Activated gamma-delta T cell treated with anti-CD3 and anti-CD28 coated beads, Interleukin-2, amount 50 U/mL, for 16 hours (primary cell): Measurements from ENCODE around the gene TPK1.
"Not testable (repeated sequence)": the region's sequence is repeated elsewhere in the genome, so short reads cannot be mapped to it uniquely, and the experiment has no call there.

Source experiments
- DNase-seq: peaks from one replicate; pipeline ENCODE4 v3.0.0-alpha.2; 2020; ENCODE audit warnings: low read depth

The TPK1 gene

DNA sequence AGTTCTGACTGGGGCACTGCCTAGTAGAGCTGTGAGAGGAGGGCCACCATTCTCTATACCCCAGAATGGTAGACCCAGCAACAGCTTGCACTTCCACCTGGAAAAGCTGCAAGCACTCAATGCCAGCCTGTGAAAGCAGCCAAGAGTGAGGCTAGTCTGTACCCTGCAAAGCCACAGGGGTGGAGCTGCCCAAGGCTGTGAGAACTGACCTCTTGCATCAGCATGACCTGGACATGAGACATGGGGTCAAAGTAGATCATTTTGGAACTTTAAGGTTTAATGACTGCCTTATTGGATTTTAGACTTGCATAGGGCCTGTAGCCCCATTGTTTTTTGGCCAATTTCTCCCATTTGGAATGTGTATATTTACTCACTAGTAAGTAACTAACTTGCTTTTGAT lies 206.3 kb downstream of the TPK1 start:
- no peak for DNase-seq

DNA sequence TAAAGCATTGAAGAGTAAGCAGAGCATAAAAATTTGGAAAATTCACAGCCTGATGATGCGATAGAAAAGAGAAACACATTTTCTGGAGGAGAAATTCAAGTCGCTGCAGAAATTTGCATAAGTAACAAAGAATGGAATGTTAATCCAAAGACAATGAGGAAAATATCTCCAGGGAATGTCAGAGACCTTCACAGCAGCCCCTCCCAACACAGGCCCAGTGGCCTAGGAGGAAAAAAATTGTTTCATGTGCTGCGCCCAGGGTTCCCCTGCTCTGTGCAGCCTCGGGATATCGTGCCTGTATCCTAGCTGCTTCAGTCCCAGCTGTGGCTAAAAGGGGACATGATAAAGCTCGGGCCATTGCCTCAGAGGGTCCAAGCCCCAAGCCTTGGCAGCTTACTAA lies 206.8 kb downstream of the TPK1 start:
- no peak for DNase-seq

DNA sequence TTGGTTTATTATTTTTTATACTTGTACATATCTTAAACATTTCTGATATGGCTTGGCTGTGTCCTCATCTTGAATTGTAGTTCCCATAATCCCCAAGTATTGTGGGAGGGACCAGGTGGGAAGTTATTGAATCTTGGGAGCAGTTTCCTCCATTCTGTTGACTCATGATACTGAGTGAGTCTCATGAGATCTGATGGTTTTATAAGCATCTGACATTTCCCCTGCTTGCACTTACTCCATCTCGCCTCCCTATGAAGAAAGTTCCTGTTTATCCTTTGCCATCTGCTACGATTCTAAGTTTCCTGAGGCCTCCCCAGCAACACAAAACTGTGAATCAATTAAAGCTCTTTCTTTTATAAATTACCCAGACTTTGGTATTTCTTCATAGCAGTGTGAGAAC lies 207.7 kb downstream of the TPK1 start:
- no peak for DNase-seq

DNA sequence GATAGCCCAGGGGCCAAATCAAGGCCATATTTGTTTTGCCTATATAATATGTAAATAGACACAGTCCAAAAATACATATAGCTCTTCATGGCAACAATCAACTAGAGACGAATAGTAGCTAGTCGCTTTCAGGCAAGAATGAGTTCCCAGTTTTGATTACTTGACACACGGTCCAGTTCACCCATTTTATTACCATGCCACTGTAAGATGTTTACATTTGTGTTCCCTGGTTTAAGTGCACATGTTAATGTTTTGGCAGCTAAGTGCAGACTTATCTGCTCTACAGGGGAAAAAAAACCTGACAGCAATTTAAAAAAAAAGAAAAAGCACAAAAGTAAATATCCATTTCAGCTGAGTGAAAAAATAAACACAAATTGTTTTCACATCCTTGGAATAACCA lies 213.1 kb downstream of the TPK1 start:
- no peak for DNase-seq

DNA sequence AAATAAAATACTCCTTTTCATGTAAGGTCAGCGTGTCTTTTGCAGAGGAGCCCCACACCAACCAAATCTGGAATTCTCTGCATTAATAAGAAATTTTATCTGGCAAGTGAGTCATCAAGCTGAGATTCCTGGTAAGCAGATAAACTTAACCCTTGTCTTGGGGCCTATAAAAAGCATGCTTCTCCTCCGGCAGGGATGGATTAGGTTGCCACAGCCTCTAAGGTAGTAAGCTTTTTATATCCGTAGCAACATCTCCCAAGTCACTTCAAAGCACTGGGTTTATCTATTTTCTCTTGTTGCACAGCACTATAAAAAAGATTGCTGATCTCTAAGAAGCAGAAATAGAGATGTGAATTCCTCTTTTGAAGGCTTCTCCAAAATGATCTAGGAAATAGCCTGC lies 229.6 kb downstream of the TPK1 start:
- no peak for DNase-seq

DNA sequence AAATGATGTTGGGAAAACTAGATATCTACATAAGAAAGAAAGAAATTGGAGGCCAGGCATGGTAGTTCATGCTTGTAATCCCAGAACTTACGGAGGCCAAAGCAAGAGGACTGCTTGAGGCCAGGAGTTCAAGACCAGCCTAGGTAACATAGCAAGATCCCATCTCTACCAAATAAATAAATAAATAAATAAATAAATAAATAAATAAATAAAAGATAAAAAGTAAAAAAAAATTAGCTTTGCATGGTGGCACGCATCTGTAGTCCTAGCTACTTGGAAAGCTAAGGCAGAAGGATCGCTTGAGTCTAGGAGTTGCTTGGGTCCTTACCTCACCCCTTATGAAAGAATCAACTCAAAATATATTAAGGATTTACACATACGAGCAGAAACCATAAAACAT lies 238.9 kb downstream of the TPK1 start:
- DNase-seq, result no peak

DNA sequence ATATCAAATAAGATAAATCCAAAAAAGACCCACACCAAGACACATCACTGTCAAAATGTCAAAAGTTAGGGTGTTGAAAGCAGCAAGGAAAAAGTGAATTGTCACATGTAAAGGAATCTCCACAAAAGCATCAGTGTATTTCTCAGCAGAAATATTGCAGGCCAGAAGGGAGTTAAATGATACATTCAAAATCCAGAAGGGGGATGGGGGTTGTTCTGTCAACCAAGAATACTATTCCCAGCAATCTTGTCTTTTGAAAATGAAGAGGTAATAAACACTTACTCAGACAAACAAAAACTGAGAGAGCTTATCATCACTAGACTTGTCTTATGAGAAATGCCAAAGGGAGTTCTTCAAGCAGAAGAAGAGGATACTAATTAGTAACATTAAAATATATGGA lies 241.3 kb downstream of the TPK1 start:
- no peak for DNase-seq

DNA sequence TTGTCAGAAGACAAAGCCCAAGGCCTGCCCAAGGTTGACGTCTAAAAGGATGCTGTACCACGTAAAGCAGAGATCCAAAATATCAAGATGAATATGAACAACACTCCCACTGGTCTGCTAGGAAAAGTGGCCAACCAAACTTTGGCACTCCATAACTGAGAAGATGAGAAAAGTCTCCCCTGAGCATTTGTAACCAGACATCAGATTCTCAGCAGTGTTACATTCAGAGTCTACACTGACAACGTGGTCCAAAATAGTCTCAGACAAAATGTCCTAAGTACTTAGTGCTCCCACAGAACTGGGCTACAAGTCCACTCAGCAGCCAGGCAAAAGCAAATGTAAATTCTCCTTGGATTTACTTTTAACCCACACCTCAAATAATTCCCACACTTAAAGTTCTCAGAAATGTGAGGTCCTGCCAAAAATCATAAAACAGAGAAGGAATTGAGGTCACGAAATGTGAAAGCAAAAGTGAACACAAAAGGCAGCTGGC lies 247.2 kb downstream of the TPK1 start:
- DNase-seq, result no peak

DNA sequence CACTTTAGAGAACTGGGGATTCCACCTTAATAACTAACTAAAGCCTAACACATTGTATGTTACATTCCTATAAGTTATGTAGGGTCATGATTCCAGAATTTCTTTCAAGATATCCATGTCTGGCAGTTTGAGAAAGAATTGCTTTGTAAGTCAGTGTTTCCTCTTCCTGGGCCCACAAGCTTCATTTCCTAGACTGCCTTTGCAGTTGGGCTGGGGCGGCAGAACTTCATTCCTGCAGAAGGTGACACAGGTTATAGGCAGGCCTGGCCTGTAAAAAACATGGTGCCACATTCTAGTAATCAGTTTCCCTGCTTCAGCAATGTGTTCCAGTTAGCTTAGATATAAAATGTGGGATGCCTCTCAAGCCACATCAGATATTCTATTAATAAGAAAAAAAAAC lies 248.2 kb downstream of the TPK1 start:
- no peak for DNase-seq

DNA sequence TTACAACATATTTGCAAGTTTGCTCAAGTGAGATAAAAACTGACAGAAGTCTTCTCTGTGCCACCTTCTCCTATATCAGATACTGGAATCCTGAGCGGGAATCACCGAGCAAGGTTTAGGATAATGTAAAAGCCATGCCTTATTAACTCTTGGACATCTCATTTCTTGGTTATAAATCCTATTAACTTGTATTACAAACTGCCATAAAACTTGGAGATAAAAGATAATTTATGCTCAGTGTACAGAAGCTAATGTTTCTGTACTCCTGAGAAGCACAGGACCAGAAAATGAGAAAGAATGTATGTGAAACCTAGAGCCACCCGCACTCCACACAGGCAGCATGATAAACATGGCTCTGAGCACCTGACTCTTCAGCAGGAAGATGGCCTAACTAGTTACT lies 251.1 kb downstream of the TPK1 start:
- no peak for DNase-seq

DNA sequence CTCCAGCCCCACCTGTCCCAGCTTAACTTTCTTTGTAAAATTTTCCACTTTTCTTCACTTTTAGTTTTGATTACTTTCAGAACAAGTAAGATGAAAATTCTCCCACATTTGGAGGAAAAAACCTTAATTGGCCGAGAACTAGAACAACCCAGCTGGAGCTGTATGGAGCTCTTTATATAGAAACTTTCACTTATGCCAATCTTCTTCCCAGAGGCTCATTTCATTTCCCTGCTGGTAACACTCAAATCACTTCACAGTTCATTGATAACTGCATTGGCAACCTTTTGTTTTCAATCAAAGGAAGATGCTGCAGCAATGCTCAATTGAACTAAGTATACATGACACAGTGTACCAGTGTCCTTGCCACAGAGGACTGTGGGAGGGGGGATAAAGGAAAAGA lies 256.2 kb downstream of the TPK1 start:
- no peak for DNase-seq

DNA sequence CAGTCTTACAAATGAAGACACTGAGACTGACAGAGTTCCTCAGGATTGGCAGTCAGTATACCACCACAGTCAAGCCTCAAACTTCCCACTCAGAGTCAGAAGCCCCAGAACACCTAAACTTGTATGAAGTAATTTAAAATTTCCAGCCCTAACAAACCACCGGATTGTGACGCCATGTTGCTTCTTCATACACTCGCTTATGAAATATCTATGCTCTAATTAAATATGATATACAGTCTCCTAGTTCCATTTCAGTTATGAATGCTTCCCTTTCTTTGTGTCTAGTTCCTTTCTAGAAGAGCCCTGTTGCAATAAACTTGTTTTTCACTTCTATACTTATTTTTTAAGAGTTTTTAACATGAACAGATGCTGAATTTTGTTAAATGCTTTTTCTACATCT lies 260.4 kb downstream of the TPK1 start:
- no peak for DNase-seq

DNA sequence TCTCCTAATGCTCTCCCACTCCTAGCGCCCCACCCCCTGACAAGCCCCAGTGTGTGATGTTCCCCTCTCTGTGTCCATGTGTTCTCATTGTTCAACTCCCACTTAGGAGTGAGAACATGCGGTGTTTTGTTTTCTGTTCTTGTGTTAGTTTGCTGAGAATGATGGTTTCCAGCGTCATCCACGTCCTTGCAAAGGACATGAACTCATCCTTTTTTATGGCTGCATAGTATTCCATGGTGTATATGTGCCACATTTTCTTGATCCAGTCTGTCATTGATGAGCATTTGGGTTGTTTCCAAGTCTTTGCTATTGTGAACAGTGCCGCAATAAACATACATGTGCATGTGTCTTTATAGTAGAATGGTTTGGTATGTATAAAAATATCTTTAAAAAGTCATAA lies 261.1 kb downstream of the TPK1 start:
- not testable (repeated sequence) for DNase-seq

DNA sequence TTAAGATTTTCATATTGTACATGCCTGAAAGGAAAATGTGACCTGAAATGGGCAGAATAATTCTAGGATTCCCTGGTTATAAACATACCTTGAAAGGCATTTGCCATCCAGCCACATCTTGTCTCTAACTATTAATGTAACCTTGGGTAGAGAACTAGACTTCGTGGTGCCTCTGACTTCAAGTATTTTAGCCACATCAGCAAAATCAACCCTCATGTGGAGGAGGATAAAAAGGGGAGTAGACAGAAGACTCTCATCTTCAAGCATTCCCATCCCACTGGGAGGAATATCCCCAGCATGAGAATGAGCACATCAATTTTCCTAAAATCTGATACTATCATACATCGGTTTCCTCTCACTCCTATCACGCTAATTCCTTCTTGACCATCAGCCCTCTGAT lies 267.6 kb downstream of the TPK1 start:
- DNase-seq, result no peak

DNA sequence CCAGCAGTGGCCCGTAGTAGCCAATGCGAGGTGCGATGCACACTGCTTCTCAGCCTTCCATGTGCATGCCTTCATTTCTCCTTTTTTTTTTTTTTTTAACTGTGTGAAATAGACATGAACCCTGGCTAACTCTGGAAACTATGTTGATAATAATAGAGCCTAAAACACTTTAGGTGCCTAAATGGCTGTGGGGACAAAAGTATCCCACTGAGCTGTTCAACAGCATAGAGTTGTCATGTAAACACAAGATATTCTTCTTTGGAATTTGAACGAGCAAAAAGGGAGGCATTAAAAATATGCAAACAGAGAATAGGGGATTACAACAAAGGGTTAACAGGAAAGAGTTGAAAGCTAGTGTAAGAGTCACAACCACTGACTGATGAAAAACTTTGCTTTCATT lies 270.3 kb downstream of the TPK1 start:
- no peak for DNase-seq

DNA sequence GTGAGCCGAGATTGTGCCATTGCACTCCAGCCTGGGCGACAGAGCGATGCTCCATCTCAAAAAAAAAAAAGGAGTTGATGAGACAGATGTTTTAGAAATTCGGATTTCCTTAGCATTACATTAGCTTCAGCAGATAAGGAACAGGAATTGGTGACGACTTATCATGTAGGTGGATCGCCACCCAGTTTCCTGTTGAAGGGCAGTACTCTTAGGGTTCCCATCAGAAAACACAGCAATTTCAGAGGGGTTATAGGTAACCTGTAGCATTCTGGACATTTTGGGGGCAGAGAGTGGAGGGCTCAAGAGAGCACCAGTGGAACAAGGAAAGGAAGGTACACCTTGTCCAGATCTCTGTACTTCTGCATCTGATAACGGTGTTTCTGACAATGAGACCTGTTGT lies 286.0 kb downstream of the TPK1 start:
- no peak for DNase-seq

DNA sequence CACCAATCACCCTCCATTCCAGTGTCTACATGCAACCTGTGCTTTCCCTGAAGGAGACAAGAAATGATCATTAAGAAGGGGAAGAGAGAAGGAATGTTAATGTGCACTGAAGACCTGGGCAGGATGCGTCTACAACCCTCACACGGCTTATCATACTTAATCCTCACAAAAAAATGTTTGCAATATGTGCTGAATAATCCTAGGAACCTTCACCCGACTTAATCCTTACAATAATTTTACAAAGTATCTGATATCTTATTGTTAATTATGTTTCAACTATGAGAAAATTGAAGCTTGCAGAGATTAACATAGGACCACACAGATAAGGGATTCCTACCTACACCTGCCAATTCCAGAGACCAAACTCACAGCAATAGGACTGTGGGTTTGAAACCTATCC lies 287.3 kb downstream of the TPK1 start:
- DNase-seq, result no peak

DNA sequence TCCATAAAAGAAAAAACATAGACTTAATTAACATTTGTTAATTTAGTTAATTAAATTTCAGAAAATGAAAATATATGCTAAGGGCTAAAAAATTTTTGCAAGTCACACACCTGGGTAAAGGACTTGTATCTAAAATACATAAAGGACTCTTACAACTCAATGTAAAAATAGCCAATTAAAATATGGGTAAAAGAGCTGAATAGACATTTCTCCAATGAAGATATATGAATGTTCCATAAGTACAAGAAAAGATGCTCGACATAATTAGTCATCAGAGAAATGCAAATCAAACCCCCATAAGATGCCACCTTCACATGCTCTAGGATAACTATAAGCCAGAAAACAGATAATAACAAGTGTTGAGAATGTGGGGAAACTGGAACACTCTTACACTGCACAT lies 288.0 kb downstream of the TPK1 start:
- DNase-seq, result no peak

DNA sequence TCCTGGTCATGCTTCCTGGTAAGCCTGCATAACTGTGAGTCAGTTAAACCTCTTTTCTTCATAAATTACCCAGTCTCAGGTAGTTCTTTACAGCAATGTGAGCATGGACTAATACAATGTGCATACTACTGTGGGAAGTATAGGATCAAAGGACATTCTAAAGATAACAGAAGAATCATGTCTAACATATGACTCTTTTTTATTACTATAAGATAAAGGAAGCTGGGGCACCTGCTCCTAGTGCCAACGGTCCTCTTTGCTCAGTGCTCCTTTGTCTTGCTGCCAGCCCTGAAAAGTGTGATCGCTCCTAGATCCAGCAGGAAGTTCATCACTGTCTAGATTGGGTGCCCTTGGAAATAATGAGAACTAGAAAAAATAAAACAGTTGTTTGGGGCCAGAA lies 289.1 kb downstream of the TPK1 start:
- DNase-seq, result no peak

DNA sequence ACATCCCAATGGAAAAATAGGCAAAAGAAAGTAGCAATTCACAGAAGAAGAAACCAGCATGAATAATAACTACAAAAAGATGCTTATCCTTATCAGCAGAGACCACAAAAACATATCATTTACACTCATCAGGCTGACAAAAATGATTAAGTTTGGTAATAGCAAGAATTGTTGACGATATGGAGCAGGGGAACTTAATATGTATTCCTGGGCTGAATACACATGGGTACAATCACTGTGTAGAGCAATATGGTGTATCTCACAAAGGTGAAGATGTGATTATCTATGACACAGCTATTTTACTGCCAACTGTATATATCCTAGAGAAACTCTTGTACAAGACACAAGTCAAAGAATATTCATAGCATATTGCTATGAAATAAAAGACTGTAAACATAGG lies 290.5 kb downstream of the TPK1 start:
- DNase-seq, result no peak

DNA sequence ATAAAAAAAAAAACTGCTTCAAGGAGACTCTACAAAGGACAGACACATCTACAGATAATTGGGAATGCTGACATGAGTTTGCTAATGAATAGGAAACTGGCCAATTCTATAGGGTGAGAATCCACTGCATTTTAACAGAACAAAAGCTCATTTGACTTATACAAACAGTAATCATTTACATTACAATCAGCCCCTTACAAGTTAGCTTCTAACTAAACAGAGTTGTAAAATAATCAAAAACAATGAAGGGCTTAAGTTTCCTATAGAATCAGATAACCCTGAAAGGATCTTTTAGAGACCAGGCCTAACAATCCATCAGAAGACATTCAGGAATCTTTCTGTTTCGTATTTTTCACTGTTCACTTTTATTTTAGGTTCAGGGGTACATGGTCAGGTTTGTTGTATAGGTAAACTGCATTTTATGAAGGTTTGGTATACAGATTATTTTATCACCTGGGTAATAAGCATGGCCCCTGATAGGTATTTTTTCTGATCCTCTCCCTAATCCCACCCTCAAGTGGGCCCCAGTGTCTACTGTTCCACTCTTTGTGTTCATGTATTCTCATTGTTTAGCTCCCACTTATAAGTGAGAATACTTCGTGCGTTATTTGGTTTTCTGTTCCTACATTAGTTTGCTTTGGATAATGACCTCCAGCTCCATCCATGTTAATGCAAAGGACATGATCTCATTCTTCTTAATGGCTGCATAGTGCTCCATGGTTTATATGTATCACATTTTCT lies 301.0 kb downstream of the TPK1 start:
- no peak for DNase-seq

DNA sequence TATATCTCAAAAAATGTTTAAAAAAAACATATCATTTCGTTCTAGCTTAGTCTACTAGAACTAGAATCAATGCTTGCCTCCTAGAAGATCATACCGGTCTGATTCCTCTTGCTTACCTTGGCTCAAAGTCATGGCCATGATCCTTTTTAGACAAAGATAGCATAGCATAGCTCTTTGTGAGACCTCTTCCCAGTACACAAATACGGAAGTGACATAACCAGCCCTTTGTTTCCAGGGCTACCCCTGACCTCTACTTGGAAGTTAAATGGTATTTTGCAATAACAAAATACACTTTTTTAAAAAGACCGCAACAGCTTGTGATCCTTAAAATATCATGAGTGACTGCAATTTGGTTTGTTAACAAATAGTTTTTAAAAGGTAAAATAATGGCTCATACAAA lies 301.7 kb downstream of the TPK1 start:
- no peak for DNase-seq

DNA sequence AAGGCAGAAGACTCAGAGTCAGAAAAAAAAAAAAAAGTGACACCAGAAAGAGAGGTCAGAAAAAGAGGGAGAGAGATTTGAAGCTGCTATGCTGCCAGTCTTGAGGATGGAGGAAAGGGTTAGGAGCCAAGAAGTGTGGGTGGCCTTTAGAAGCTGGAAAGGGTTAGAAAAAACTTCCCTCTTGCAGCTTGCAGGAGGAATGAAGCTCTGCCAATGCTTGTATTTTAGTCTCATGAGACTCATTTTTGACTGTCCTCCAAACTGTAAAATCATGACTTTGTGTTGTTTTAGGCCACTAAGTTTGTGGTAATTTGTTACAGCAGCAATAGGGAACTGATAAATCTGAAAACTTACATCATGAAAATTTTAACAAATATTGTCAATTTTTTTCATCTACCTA lies 304.7 kb downstream of the TPK1 start:
- no peak for DNase-seq

DNA sequence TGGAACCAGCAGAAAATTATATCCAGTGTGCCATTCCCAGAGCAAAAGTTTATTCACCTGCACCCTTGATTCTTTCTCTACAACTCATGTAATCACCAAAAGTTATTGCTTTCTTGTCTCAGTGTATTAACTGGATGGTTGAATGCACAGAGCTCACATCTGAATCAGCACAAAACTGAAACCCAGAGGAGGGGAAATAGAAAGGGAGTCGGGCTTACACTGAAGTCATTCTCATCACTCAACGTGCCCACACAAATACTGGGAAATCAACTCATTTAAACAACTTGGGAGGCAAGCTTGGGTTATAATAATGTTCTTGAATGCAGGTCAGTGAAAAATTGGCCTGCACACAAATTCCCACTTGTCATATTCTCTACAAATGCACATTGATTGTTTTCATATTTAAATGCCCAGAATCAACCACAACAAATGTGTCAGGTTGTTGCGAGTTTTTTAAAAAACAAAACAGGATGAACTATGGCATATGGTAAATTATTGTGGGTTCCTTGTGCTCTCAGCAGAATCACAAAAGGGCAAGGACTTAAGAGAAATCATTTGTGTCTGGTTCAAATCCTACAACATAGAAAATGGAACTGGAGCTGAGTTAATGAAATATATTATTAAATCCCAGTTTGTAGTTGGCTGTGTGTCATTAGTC lies 306.5 kb downstream of the TPK1 start:
- DNase-seq, result no peak
